ENCODE measurements around the gene HOXC5.

- TF ChIP-seq CTCF (IDR thresholded peaks at IDR 0.05) = no peak
- TF ChIP-seq ZFX (IDR thresholded peaks at IDR 0.05; ENCODE audit: borderline replicate concordance) = no peak
Measured at GRCh38 chr12:53998110-53998899, 34.5 kb upstream of the HOXC5 start.
